GM15510 (cell line): ENCODE measurements around the gene ING3.

ENCODE experiments used
- POLR2A ChIP-seq: IDR thresholded peaks from 3 replicates; pipeline ENCODE4 v1.6.1; 2011; ENCODE audit warnings: borderline replicate concordance; ENCODE audit not compliant: insufficient read length; ENCODE audit errors: extremely low read depth

ING3 gene

GRCh38 chr7:120942861-120943260 is 7.7 kb upstream of the ING3 start:
- TF ChIP-seq POLR2A: no peak

- TF ChIP-seq POLR2A: no peak
Observed at GRCh38 chr7:120944826-120945562, 5.6 kb upstream of the ING3 start.

- no peak for TF ChIP-seq POLR2A
Observed at GRCh38 chr7:120947980-120948379, 2.6 kb upstream of the ING3 start.

- no peak for TF ChIP-seq POLR2A
Observed at GRCh38 chr7:120949393-120949911, 1.1 kb upstream of the ING3 start.

- no peak for TF ChIP-seq POLR2A
Observed at GRCh38 chr7:120949998-120950538, 509 bp upstream of the ING3 start.

GRCh38 chr7:120951309-120951699 is 727 bp downstream of the ING3 start:
- TF ChIP-seq POLR2A: no peak

GRCh38 chr7:120951826-120952225 is 1.2 kb downstream of the ING3 start:
- no peak for TF ChIP-seq POLR2A

- no peak for TF ChIP-seq POLR2A
Observed at GRCh38 chr7:120955577-120956149, 5.1 kb downstream of the ING3 start.

GRCh38 chr7:120959929-120960484 is 9.4 kb downstream of the ING3 start:
- TF ChIP-seq POLR2A: no peak

GRCh38 chr7:120960714-120961113 is 10.1 kb downstream of the ING3 start:
- no peak for TF ChIP-seq POLR2A

- TF ChIP-seq POLR2A: no peak
Observed at GRCh38 chr7:120961638-120962173, 11.1 kb downstream of the ING3 start.

GRCh38 chr7:120964088-120964487 is 13.5 kb downstream of the ING3 start:
- no peak for TF ChIP-seq POLR2A

- no peak for TF ChIP-seq POLR2A
Observed at GRCh38 chr7:120966961-120967360, 16.4 kb downstream of the ING3 start.

GRCh38 chr7:120973849-120974248 is 23.3 kb downstream of the ING3 start:
- TF ChIP-seq POLR2A: no peak

GRCh38 chr7:120979765-120980499 is 29.4 kb downstream of the ING3 start:
- no peak for TF ChIP-seq POLR2A
